ENCODE results near the gene DVL2.

DNA sequence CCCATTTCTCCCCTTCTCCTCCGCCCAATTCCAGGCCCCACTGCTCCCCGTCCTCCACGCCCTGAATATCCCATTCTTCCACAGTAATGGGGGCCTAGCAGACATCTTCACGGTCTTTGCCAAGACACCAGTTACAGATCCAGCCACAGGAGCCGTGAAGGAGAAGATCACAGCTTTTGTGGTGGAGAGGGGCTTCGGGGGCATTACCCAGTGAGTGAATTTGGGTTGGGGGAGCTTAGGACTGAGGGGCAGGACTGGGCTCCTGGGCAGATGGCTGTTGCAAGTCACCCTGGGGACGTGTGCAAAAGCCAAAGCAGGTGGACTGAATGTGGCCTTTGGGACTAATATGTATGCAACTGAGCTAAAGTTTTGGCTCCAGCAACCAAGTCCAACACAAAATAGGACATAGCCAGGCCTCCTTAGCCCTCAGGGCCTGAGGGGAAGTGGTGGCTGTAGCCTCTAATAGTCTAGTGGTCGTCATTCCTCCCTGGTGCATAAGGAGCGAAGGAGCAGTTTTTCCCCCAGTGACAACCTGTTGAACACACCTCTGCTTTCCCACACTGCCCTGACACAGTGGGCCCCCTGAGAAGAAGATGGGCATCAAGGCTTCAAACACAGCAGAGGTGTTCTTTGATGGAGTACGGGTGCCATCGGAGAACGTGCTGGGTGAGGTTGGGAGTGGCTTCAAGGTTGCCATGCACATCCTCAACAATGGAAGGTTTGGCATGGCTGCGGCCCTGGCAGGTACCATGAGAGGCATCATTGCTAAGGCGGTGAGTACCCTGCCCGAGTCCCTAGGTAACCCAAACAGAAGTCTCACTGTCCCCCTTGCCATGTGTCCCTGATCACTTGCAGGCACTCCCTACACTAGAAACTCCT lies 12.0 kb downstream of the DVL2 start:
- TF ChIP-seq POLR2A (IDR thresholded peaks at IDR 0.05; ENCODE audit: low read depth) = no peak
- TF ChIP-seq, protein P1, sequence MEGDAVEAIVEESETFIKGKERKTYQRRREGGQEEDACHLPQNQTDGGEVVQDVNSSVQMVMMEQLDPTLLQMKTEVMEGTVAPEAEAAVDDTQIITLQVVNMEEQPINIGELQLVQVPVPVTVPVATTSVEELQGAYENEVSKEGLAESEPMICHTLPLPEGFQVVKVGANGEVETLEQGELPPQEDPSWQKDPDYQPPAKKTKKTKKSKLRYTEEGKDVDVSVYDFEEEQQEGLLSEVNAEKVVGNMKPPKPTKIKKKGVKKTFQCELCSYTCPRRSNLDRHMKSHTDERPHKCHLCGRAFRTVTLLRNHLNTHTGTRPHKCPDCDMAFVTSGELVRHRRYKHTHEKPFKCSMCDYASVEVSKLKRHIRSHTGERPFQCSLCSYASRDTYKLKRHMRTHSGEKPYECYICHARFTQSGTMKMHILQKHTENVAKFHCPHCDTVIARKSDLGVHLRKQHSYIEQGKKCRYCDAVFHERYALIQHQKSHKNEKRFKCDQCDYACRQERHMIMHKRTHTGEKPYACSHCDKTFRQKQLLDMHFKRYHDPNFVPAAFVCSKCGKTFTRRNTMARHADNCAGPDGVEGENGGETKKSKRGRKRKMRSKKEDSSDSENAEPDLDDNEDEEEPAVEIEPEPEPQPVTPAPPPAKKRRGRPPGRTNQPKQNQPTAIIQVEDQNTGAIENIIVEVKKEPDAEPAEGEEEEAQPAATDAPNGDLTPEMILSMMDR (IDR thresholded peaks at IDR 0.05) = no peak
- no peak for TF ChIP-seq EP300 (IDR thresholded peaks at IDR 0.05)
- TF ChIP-seq POLR2AphosphoS5 (IDR thresholded peaks at IDR 0.05) = peak in 1 of 2 donors; percentile 11
